Activated CD8-positive, alpha-beta memory T cell treated with anti-CD3 and anti-CD28 coated beads, Interleukin-2, amount 50 U/mL, for 24 hours (primary cell): Measurements from ENCODE around the gene RPTOR.

Experiments used
- DNase-seq: peaks from one replicate; pipeline ENCODE4 v3.0.0-alpha.2; 2020; ENCODE audit errors: extremely low read depth

The RPTOR gene

DNA sequence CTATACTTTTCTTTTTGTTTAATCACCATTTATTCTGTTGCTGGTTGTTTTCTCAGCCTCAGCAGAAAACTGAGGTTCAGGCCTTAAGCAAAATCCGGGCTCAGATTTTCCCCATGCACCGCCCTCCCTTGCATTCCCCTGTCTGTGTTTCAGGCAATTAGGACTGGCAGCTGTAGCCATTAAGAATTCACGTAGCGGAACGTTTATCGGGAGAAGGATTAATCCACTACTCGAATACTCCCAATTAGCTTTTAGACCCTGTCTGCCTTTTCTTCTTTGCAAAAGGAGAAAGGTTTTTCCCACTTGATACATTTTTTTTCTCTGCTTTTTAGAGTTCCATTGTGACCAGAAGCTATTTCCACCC, 173.1 kb downstream of the RPTOR start:
- DNase-seq, result no peak

DNA sequence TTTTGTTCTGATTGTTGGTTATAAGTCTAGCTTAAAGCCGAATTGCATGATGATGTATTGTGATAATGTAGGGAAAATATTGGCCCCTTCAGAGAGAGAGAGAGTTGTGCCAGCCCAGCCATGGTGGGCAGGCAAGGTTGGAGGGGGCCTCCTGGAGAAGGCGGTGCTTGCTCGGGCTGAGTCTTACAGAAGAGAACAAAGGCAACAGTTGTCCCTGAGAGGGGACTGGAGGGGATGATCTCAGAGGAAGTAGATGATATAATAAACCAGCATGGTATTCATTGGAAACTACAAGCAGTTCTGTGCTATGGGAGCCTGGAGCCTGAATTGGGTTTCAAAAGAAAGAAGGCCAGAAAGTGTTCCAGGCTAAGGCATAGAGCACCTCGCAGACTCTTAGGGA, 173.8 kb downstream of the RPTOR start:
- no peak for DNase-seq

DNA sequence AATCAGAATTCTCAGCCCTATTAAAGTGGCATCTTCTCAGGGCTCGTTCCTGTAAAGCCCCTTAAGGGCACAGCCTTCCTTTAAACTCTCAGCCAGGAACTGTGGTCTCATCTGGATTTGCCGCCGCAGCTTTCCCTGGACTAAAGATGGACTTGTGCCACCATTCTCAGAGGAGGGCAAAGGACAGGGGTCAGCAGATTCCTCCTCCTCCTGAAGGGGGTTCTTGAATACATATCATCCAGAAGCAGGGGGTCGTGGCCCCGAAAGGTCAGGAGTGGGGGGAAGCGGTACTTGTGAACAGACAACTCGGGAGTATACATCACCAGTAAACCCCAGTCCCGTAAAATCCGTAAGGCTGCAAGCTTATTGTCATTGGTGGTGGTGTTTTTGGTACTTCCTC, 174.8 kb downstream of the RPTOR start:
- no peak for DNase-seq

DNA sequence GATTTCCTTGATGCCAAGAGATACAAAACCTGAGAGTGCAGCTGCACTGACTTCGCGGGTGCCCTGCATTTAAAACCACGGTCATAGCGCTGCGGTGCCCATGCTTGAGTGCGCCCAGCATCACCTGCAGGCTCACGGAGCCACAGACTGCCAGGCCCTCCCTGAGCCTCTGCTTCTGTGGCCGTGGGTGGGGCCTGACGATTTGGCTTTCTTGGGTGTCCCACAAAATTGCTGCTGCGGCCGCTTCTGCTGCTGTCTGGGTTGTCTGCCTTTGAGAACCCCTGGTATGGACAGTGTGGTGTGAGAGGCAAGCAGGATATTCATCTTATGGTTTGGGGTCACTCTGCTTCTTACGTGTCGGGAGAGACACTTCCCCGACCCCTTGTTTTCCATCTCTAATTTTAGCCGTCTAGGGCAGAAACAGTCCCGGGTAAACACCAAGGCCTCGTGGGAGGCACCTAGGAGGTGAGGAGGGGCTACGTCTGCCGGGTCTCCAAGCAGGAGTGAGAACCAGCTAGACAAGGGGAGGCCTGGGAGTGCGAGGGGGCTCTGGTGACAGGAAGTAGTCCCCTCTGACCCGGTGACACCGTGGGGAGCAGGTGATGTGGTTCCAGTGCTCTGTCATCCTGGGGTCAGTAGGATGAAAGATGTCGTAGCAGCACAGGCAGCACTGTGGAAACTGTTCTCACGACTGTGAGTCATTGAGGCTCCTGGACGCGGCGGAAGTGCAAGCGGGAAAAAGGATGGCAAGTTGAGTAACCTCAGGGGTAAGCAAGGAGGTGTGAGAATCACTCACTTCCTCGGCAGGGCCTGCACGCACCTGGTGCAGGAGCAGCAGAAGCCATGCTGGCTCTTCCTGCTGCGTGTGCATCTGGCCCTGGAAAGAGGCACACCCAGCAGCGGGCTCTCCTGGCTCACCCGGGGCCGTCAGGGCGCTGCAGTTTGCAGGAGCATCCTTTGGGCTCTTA, 176.3 kb downstream of the RPTOR start:
- DNase-seq, result peak; percentile 10

DNA sequence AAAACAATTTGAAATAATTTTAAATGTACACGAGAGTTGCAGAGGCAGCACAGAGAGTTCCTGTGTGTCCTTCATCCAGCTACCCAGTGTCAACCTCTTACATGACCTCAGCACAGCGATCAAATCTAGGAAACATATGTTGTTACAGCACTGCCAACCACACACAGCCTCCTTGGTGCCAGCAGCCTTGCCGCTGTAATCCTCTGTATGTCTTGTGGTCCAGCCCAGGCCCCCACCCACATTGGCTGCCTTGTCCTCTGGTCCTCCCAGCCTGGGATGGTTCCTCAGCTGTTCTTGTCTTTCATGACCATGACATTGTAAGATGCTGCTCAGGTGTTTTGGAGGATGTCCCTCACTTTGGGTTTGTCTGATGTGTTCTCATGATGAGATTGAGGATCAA, 178.0 kb downstream of the RPTOR start:
- DNase-seq, result no peak

DNA sequence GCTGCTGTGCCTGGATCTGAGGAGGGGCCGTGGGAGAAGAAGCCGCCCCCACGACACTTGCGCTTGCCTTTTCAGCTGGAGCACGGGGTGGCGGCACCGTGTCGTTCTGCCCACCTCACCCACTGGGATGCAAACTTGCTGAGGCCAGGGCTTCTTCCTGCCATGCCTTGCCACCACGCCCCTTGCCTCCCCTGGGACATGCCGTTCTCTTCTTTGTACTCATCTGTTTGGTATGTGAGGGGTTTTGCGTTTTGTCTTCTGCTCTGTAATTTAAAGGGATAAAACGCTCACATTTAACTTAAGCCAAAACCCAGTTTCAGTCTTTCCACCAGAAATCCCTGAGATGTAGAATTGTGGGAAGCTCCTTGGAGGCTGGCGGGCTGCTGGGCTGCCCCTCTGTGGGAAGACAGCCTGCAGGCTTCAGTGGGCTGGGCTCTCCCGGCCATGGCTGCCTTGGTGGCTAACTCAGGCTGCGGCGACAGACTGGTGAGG, 180.2 kb downstream of the RPTOR start:
- no peak for DNase-seq

DNA sequence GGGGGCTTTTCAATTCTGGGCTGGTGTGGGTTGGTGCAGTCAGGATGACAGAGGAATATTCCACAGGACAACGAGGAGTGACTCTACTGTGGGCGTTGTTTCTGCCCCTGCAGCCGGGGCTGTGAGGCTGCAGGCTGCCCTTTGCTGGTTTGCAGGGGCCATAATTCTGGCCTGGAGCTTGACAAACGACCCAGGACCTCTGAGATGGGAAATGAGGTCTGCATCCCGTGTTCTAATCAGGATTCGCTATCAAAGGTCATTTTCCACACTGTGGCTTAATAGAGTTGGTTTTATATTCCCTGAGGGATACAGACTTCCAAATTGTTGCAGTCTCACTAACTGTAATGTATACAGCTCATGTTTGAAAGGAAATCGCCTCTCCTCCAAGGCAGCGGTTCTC, 180.9 kb downstream of the RPTOR start:
- no peak for DNase-seq

DNA sequence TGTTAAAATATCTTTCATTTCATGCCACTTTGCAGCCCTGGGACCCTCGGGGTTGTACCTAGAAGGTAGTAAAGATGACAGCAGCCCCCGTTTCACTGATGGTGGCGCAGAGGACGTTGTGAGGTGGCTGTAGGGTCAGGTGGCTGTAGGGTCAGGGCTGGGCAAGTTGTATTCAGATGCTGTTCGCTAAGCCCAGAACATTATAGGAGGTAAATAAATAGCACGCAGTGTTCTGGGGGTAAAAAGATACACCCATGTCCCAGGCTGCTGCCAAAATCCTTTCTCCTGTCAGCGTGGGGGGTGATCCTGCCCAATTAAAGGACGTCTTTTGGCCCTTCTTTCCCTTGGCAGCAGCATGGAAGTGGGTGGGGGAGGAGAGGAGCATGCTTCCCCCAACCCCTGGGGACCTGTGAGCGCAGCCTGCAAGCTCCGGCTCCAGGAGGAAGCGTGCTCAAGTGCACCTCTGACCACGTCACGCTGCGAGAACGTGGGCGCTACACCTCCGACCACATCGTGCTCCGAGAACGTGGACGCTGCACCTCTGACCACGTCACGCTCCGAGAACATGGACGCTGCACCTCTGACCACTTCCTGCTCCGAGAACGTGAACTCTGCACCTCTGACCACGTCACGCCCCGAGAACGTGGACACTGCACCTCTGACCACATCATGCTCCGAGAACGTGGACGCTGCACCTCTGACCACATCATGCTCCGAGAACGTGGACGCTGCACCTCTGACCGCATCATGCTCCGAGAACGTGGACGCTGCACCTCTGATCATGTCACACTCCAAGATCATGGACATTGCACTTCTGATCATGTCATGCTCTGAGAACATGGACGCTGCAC, 182.1 kb downstream of the RPTOR start:
- DNase-seq, result no peak

DNA sequence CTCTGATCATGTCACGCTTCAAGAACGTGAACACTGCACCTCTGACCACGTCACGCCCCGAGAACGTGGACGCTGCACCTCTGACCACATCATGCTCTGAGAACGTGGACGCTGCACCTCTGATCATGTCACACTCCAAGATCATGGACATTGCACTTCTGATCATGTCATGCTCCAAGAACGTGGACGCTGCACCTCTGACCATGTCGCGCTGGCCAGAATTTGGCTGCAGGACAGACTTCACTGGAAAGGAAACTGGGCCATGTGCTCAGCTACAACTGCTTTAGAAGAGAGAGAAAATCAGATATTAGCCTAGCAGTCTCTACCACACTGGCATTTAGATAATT, 182.7 kb downstream of the RPTOR start:
- no peak for DNase-seq

DNA sequence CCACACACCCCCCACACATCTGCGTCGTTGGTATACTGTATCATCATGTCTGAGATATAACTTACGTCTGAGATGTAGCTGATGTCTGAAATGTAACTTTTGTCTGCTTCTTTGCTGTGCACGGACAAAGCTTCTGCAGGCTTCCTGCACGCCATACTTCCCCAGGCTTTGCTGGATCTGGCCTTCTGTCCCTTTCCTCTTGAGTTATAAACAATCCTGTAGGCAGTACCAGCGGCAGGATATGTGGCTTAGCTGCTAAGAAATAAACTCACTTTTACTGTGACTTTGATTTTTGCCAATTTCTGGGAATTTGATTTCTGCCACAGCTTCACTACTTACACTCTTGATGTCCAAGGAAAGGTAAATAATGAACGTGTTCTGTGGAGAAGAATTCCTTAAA, 184.4 kb downstream of the RPTOR start:
- no peak for DNase-seq

DNA sequence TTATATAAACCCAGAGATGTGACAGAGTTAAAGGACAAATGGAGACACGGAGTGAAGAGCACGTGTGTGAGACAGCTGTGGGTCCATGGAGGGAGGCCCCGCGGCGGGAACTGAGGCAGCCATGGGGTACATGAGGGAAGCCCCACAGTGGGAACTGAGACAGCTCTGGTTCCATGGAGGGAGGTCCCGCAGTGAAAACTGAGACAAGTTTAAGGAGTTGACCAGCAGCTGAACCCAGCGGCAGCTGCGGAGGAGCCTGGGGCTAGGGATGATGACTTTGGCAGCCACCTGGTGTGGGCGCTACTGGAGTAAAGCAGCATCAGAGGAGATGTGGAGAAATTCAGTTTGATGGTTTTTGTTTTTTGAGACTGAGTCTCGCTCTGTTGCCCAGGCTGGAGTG, 185.1 kb downstream of the RPTOR start:
- no peak for DNase-seq

DNA sequence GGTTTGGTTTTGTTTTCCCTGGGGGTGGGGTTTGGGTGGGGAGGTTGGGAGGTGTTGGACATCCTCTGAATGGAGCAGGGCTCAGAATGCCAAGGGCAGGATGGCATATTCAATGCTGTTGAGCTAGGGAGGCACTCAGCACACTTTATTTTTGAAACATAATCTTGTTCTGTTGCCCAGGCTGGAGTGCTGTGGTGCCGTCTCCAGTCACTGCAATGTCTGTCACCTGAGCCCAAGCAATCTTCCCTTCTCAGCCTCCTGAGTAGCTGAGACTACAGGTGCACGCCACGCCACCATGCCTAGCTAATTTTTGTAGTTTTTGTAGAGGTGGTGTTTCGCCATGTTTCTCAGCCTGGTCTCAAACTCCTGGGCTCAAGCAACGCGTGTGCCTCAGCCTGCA, 186.1 kb downstream of the RPTOR start:
- DNase-seq, result no peak

DNA sequence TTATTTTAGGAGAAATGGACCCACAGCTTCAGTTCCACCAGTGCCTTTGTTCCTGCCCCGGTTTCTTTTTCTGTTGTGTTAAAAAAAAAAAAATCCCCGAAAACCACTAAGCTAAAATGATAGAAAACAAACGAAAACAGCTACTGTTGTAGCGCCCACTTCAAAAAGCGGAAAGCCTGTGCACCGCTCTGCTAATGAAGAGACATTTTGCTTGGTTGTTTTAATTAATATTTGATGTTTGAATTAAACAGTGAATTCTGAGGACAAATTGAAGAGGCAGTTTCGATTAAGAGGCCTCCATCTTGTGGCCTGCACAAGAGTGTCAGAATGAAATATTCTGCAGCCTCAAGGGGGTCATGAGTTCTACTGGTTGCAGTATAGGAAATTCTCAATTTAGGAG, 186.7 kb downstream of the RPTOR start:
- DNase-seq, result no peak

DNA sequence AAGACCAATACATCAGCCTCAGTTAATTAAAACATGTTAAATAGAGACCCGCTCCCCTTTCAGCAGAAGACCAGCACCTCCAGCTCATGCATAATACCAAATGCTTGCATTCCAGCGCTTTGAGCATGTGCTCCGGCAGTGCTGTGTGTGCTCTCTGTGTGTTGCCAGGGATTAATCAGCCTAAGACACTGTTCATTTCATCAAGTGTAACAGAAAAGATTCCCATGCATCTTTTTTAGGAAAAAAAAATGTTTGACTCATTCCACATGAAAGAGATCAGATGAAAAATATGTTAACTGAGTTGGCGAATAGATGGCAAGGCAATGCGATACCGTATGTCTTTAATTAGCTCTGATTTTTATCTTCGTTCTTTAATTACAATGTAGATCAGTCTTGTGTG, 187.6 kb downstream of the RPTOR start:
- DNase-seq, result no peak

DNA sequence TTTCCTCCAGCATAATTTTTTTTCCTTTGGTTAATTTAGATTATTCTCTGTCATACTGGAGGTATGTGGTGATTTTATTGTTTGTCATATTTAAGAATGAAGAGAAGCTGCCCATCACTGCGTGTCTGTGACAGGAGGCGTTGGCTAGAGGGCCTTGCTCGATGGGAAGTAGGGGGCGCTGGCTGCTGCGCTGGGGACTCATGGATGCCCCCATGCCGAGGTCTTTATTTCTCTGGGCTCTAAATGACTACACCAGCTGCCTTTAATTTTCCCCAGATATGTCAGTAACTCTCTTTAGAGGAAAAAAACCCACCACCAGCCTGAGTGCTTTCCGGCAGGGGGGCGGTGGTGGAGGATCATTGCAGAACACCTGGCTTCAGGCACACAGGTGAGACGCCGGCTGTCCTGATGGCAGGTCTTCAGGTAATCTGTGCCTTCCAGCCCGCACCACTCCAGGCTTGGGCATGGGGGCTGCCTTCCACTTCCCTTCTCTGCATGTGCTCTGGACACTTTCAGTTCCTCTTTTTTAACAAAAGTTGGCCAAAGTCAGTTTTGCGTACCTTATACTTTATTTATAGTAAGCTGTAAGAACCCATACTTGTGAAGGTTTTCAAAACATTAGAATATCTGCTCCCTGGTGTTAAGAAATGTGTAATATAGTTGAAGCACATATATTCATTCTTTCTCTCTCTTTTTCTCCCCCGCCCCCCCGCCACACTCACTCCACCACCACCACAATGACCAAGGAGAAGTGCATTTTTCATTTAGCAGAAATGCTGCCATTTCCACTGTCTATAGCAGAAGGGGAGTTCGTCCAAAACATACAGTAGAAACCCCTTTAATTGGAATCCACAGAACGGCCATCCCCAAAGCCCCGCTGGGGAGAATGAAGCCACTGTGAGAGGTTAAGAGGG, 192.7 kb downstream of the RPTOR start:
- DNase-seq, result no peak

DNA sequence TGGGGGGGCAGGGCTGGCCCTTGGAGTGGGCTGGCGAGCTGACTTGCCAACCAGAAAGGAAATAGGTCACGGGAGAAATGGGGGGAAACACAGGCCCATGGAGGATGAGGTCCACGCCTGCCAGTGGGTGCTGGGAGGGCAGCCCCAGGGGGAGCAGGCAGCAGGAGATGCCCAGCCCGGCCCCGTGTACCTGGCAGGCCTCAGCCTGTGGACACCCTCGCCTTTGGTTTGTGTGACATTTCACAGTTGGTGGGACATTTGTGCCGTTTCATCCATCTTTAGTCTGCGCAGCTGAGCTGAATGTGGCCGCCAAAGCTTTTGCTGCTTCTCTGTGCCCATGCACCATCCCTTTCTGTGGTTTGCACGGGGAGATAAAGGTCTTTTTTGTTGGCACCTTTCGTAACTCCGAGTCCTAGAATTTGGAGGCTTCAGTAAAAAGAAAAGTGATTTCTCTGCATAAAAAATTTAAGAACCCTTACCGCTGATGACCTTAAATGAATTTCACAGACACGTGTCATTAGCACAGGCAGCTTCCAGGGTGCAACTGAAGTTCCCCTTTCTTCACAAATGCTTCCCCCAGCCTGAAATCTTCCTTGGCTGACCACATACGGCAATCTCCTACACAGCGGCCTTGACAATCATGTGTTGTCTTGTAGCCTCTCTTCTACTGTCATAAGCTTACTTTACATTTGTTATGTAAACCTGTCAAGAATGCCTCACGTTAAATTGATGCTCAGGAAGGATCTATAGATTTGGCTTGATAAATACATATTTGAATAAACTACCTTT, 193.6 kb downstream of the RPTOR start:
- DNase-seq, result no peak

DNA sequence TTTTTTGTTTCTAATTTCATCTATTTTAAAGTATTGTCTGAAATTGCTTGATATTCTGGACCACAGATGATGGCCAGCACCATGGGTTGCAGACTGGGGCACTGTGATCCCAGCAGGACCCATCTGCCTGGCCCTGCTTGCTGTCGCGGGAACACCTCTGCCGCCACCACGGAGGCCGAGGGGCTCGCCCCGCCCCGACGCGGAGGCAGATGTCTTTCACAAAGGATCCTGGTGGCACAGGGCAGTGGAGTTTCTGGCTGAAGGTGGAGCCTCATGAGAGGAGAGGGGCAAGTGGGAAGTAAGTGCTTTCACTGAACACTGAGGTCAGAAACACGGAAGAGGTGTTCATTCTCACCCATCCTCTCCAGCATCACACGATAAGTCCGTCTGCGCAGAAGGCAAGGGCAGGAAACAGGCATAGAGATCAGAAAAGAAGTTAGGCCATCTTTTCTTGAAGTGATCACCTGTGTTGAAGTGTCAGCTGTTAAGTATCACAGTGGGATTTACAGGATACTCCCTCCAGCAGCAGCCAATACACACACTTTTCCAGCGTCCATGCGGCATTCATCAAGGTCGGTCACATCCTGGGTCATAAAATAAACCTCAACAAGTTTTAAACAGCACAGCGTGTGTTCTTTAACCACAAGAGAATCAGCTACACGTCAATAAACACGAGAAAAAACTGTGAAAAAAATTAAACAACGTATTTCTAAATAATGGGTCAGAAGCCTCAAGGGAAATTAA, 194.5 kb downstream of the RPTOR start:
- no peak for DNase-seq

DNA sequence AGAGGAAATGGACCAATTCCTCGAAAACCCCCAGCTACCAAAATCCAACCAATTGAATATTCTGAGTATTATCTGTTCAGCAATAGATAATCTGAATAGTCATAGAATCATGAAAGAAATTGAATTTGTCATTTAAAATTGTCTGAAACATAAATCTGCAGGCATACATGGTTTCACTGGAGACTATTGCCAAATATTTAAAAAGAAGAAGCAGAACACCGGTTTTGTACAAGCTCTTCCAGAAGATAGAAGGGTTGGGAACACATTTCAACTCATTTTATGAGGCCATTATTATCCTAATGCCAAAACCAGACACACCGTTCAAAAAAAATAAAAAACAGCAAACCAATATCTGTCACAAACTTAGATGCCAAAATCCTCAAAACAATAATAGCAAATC, 195.5 kb downstream of the RPTOR start:
- no peak for DNase-seq

DNA sequence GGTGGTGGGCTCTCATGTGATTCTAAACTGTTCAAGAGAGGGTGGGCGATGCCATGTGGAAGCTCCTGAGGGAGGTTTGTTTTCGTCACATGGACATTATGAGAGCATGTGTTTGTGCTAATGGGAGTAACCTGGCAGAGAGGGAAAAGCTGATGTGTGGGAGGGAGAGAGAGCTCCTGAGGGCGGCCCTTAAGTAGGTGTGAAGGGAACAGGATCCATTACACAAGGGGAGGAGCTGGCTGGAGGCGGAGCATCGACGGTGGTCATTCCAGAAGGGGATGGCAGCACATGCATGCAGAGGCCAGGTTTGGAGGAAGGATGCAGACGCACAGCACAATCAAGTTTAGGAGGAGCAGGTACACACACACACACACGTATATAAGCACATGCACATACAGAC, 197.5 kb downstream of the RPTOR start:
- DNase-seq, result no peak

DNA sequence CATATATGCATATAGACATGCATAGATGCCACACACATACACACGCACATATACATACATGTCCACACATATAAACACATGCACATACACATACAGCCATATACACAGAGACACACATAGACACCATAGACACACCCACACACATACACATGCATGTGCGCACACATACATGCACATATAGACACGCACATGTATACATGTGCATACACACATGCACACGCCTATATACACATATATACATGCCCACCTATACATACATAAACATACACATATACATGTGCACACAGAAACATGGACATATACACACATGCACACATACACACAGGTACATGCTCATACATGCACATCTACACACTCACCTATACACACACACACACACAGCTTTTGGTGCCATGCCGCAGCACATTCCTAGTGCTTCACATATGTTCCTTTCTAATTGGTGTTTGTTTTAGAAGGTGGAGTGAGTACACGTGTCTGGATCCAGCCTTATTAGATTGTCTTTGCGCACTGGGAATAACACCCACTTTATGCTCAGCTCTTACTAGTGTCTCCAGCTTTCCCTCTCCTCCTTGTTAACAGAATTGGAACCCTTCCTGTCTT, 198.0 kb downstream of the RPTOR start:
- DNase-seq, result no peak
